Activated CD4-positive, alpha-beta T cell treated with anti-CD3 and anti-CD28 coated beads, Interleukin-2, amount 10 ng/mL, durations not matched to agents 24 days and 14 days (primary cell): Measurements from ENCODE around the gene UCN. TPM values are rescaled to one million over a fixed set of nuclear protein-coding genes. Genes with fewer than 3 reads are reported as not detected.
"Not testable (repeated sequence)": the region's sequence is repeated elsewhere in the genome, so short reads cannot be mapped to it uniquely, and the experiment has no call there.

Experiments
- DNase-seq: peaks from one replicate; pipeline ENCODE4 v3.0.0; 2022
- H3K27ac Mint-ChIP-seq: one replicate; pipeline ENCODE4 v1.8.0; 2022; ENCODE audit warnings: mild to moderate bottlenecking, mixed read lengths
- H3K27me3 Mint-ChIP-seq: one replicate; pipeline ENCODE4 v1.8.0; 2022; ENCODE audit warnings: mixed read lengths
- H3K36me3 Mint-ChIP-seq: one replicate; pipeline ENCODE4 v1.8.0; 2022; ENCODE audit warnings: low read depth, mild to moderate bottlenecking, mixed read lengths
- H3K4me1 Mint-ChIP-seq: one replicate; pipeline ENCODE4 v1.8.0; 2021; ENCODE audit warnings: mixed read lengths
- H3K4me3 Mint-ChIP-seq: one replicate; pipeline ENCODE4 v1.8.0; 2022; ENCODE audit warnings: mild to moderate bottlenecking, moderate library complexity, mixed read lengths
- H3K9me3 Mint-ChIP-seq: one replicate; pipeline ENCODE4 v1.8.0; 2021; ENCODE audit warnings: mixed read lengths
- intact Hi-C: fragments of 100-400 bp; cut with micrococcal nuclease; formaldehyde crosslinking; loops from one replicate; pipeline ENCODE4 v1.15.1; 2023
- total RNA-seq: library from RNA; stranded (reverse); gene quantifications from 2 replicates; pipeline ENCODE4 v1.2.3, GENCODE V29; 2022

Gene UCN
- total RNA-seq, 1 donor from 2014 or later, result 2.7 TPM

DNA sequence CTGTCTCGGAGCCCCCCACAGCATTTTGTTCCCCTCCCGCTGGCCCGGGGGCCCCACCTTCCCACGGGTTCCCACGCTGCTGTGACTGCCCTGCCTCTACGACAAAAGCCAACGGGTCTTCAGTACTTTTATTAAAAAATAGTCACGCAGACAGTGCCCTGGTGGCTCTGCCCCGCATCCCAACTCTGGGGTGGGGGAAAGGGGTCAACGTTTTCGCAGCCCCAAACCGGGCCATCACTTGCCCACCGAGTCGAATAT lies 1.0 kb downstream of the UCN start:
- no peak for DNase-seq
- Mint-ChIP-seq H3K4me1 (peaks cover 5% of the 10 kb centered on the region), H3K27me3 (peaks cover 19% of the 10 kb centered on the region), H3K36me3 (peaks cover 19% of the 10 kb centered on the region), H3K27ac (no peak overlapping the region), H3K9me3 (no peaks in the 10 kb centered on the region), H3K4me3 (peak overlapping the region; percentile 43)
- intact Hi-C loops, result no loop called here

DNA sequence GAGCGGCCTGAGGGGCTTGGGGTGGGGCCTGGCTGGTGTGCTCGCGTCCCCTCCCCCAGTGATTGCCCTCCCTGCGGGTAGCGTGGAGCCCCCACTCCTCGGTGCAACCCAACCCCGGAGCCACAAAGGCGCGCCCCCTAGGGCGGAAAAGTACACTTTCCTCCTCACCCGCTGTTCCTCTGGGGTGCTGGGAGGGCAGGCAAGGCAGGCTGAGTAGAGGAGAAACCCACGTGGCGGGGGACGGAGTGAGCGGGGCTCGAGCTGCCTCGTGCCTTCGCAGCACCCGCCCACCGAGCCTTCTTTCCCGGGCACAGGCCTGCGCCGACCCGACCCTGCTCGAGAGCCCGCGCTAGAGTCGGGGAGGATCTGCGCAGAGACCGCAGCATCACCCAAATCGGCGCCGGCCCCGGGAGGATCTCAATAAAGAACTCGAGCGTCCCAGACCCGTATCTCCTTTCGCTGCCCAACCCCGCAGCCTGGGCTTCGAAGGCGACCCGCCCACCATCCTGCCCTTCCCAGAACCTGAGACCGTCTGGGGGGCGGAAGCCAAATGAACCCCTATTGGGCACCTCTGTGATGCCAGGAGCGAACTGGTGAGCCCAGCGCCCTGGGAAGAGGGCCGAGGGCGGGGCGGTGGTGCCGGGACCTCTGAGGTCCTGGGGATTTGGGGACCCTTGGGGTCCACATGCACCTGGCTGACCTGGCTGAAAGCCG lies 1.5 kb downstream of the UCN start:
- H3K4me3 Mint-ChIP-seq, result peak overlapping the region; percentile 65
- H3K27ac Mint-ChIP-seq, result no peak overlapping the region
- peak; percentile 74 for DNase-seq
- intact Hi-C loops, result no loop called here
- peaks cover 5% of the 10 kb centered on the region for H3K4me1 Mint-ChIP-seq
- peaks cover 18% of the 10 kb centered on the region for H3K36me3 Mint-ChIP-seq
- peaks cover 19% of the 10 kb centered on the region for H3K27me3 Mint-ChIP-seq
- H3K9me3 Mint-ChIP-seq, result no peaks in the 10 kb centered on the region

DNA sequence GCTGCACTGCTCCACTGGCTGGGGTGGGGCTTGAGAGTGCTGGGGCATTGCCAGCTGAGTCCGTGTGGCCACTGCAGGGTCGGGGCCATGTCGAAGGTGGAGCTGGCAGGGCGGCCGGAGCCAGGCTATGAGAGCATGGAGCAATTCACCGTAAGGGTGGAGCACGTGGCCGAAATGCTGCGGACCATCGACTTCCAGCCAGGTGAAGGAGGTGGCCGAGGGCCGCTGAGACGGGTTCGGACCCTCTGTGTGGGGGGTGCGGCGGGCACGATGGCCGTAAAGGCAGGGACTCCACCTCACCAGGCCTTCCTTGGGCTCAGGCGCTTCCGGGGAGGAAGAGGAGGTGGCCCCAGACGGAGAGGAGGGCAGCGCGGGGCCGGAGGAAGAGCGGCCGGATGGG lies 2.1 kb downstream of the UCN start:
- Mint-ChIP-seq H3K4me3 (peak overlapping the region; percentile 65), H3K27me3 (peaks cover 19% of the 10 kb centered on the region), H3K36me3 (peaks cover 13% of the 10 kb centered on the region), H3K27ac (no peak overlapping the region), H3K4me1 (peaks cover 5% of the 10 kb centered on the region), H3K9me3 (no peaks in the 10 kb centered on the region)
- intact Hi-C loops, result no loop called here
- no peak for DNase-seq

DNA sequence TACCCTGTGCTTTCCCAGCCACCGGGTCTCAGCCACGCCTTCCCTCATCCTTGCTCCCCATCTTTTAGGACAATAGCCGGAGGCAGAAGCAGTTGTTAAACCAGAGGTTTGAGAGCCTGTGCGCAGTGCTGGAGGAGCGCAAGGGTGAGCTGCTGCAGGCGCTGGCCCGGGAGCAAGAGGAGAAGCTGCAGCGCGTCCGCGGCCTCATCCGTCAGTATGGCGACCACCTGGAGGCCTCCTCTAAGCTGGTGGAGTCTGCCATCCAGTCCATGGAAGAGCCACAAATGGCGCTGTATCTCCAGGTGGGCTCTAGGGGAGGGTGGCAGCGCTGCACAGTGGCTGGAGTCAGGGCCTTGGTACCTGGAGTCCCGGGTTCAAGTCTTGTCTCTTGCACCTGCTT lies 2.7 kb downstream of the UCN start:
- H3K4me3 Mint-ChIP-seq, result no peak overlapping the region

DNA sequence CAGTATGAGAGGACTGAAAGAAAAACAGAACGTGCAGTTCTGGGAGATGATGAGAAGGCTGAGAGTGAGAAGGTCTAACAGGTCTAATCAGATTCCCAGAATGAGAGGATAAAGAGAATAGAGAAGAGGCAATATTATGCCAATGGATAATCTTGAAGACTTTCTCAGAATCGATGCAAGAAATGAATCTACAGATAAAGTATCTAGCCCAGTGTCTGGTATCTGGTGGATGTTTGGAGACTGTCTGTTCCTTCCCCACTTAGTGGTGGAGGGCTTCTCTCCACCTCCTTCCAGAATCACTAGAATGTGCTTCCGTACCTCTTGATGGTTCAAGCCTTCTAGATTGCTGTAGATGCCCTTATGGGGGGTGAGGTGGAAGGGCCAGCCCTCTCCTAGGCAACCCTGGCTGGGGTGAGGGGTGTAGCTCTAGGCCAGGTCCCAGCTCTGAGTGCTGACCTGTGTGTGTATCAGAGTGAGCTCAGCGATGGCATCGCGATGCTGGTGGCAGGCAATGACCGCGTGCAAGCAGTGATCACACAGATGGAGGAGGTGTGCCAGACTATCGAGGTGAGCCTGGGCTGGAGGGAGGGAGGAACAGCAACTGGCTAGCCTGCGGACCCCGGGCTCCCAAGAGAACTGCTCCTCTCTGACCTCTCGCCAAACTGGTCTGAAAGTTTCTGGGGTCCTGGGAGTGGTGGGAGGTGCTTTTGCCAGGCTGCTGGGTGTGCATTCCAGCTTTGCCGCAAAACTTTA lies 3.6 kb downstream of the UCN start:
- DNase-seq, result no peak
- Mint-ChIP-seq H3K27me3 (peaks cover 19% of the 10 kb centered on the region), H3K4me1 (peaks cover 5% of the 10 kb centered on the region), H3K36me3 (peaks cover 8% of the 10 kb centered on the region), H3K9me3 (no peaks in the 10 kb centered on the region), H3K4me3 (no peak overlapping the region), H3K27ac (no peak overlapping the region)
- intact Hi-C loops, result no loop called here

More for the DNA sequence above, 2.7 kb downstream of the UCN start:
- intact Hi-C loops, result no loop called here
- peaks cover 12% of the 10 kb centered on the region for H3K36me3 Mint-ChIP-seq
- peaks cover 19% of the 10 kb centered on the region for H3K27me3 Mint-ChIP-seq
- peaks cover 5% of the 10 kb centered on the region for H3K4me1 Mint-ChIP-seq
- DNase-seq, result no peak
- no peaks in the 10 kb centered on the region for H3K9me3 Mint-ChIP-seq
- no peak overlapping the region for H3K27ac Mint-ChIP-seq

DNA sequence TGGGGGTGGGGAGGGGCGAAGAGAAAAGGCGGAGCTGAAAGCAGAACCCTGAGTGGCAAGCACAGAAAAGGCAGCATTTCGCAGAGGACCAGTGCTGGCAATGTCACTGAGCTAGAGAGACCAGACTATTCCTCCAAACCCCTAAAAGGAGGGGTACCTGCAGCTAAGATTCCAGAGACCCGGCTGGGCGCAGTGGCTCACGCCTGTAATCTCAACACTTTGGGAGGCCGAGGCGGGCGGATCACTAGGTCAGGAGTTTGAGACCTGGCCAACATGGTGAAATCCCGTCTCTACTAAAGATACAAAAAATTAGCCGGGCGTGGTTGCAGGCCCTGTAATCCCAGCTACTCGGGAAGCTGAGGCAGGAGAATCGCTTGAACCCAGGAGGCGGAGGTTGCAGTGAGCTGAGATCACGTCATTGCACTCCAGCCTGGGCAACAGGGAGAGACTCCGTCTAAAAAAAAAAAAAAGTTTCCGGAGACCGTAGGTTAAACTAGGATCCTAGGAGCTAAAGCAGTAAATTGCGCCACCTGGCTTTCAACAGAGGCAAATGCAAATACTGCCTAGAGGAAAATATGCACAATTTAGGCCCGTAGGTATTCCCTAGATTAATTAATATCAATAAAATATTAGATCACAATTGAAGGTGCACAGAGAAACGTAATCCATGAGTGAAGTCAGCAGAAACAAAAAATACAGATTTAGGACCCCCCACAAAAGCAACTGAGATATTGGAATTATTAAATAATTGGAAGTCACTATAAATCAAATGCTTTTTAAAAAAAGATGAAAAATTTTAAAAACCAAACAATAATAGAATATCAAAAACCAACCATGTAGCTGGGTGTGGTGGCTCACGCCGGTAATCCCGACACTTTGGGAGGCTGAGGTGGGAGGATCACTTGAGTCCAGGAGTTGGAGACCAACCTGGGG lies 4.9 kb downstream of the UCN start:
- H3K4me3 Mint-ChIP-seq, result peak overlapping the region; percentile 71
- H3K27me3 Mint-ChIP-seq, result peaks cover 19% of the 10 kb centered on the region
- intact Hi-C loops, result loop anchor here (1.0 to 2.0 kb wide), 3 partner anchors 41 to 205 kb away; partner anchors contain the start of gene SLC30A3
- H3K27ac Mint-ChIP-seq, result no peak overlapping the region
- peak; percentile 85 for DNase-seq
- H3K36me3 Mint-ChIP-seq, result no peaks in the 10 kb centered on the region
- no peaks in the 10 kb centered on the region for H3K9me3 Mint-ChIP-seq
- peaks cover 5% of the 10 kb centered on the region for H3K4me1 Mint-ChIP-seq

DNA sequence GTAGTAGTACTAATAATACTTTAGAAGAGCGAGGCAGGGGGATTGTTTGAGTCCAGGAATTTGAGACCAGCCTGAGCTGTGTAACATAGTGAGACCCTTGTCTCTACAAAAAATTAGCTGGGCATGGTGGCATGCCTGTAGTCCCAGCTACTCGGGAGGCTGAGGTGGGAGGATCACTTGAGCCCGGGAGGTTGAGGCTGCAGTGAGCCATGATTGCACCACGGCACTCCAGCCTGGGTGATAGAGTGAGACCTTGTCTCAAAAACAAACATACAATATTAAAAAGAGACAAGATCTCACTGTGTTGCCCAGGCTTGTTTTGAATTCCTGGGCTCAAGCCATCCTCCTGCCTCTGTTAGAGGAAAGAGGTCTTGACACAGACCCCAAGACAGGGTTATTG lies 7.6 kb downstream of the UCN start:
- H3K4me1 Mint-ChIP-seq, intact Hi-C loops, DNase-seq, H3K36me3 Mint-ChIP-seq, H3K9me3 Mint-ChIP-seq, H3K4me3 Mint-ChIP-seq, H3K27ac Mint-ChIP-seq: not testable (repeated sequence)
- H3K27me3 Mint-ChIP-seq, result peaks cover 15% of the 10 kb centered on the region

DNA sequence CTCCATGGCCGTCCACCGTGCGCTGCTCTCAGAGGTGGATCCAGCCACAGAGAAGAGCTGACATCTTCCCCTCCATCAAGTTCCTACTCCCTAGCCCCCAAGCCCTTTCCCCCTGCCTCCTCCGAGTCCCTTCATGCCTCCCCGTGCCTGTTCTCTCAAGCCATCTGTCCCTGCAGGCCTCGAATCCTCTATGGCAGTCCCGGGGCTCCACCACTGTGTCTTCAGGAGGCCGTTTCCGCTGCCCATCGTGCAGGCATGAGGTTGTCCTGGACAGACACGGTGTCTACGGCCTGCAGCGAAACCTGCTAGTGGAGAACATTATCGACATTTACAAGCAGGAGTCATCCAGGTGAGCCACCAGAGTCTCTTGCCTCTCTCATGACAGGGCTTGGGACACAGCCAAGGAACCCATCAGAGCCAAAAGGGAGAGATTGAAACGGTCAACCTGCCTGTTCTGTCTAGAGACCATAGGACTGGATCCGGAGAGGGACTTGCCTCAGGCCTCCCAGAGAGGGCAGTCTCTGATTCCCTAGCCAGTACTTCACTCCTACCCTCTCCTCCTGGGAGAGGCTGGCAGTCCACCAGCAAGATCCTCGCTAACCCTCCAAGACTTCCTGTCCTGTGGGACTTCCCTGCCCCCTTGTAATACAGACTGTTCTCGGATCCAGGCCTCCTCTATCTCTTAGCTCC lies 9.7 kb downstream of the UCN start:
- Mint-ChIP-seq H3K27me3 (peaks cover 4% of the 10 kb centered on the region), H3K9me3 (no peaks in the 10 kb centered on the region), H3K27ac (no peak overlapping the region), H3K4me3 (no peak overlapping the region), H3K36me3 (no peaks in the 10 kb centered on the region), H3K4me1 (peaks cover 5% of the 10 kb centered on the region)
- DNase-seq, result no peak
- intact Hi-C loops, result no loop called here

DNA sequence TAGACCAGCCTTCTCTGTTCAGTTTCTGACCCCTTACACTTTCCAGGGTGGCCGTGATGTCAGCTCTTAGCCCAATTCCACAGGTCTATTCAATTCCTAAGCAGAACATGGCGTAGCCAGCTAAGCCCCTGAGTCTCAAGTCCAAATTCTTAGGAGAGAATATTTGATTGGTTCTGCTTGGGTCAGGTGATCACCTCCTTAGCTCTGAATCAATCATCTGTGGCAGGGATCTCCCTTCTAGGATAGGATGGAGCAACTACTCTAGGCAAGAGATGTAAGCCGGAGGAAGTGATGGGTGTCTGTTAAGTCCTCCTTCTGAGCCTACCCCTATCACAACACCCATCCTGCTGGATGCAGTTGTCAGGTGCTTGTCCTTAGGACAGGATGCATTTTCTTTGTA lies 11.1 kb downstream of the UCN start:
- Mint-ChIP-seq H3K4me1 (no peaks in the 10 kb centered on the region), H3K27ac (no peak overlapping the region), H3K9me3 (no peaks in the 10 kb centered on the region), H3K4me3 (no peak overlapping the region), H3K27me3 (peaks cover 13% of the 10 kb centered on the region), H3K36me3 (no peaks in the 10 kb centered on the region)
- intact Hi-C loops, result no loop called here
- no peak for DNase-seq

DNA sequence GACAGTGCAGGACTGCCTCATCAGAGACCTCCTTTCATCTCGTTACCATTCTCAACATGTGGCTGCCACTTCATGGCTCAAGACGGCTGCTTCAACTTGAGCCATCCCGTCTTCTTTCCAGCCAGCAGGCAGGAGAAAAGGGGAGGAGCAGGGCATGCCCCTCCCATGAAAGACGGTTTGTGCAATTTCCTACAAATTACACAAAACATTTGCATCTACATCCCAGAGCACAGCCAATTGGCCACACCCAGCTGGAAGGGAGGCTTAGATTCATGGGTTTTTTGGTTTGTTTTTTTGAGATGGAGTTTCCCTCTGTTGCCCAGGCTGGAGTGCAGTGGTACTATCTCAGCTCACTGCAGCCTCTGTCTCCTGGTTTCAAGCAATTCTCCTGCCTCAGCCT lies 11.8 kb downstream of the UCN start:
- no peak for DNase-seq
- H3K4me3 Mint-ChIP-seq, result no peak overlapping the region
- peaks cover 19% of the 10 kb centered on the region for H3K27me3 Mint-ChIP-seq
- intact Hi-C loops, result no loop called here
- no peaks in the 10 kb centered on the region for H3K4me1 Mint-ChIP-seq
- H3K27ac Mint-ChIP-seq, result no peak overlapping the region
- H3K36me3 Mint-ChIP-seq, result no peaks in the 10 kb centered on the region
- H3K9me3 Mint-ChIP-seq, result no peaks in the 10 kb centered on the region

DNA sequence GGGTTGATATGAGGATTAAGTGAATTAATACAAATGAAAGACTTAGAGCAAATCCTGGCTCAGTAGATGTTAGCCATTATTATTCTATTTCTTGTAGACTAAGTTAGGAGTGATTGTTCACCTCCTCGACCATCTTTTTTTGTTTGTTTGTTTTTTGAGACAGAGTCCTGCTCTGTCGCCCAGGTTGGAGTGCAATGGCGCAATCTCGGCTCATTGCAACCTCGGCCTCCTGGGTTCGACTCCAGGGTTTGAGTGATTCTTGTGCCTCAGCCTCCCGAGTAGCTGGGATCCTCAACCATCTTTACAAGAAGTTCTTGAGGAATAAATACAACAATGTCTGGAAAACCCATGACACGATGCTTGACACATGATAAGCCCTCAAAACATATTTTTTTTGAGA lies 13.3 kb downstream of the UCN start:
- Mint-ChIP-seq H3K9me3 (no peaks in the 10 kb centered on the region), H3K27me3 (peaks cover 21% of the 10 kb centered on the region), H3K27ac (no peak overlapping the region), H3K4me1 (no peaks in the 10 kb centered on the region), H3K36me3 (no peaks in the 10 kb centered on the region), H3K4me3 (no peak overlapping the region)
- intact Hi-C loops, result no loop called here
- DNase-seq, result no peak

DNA sequence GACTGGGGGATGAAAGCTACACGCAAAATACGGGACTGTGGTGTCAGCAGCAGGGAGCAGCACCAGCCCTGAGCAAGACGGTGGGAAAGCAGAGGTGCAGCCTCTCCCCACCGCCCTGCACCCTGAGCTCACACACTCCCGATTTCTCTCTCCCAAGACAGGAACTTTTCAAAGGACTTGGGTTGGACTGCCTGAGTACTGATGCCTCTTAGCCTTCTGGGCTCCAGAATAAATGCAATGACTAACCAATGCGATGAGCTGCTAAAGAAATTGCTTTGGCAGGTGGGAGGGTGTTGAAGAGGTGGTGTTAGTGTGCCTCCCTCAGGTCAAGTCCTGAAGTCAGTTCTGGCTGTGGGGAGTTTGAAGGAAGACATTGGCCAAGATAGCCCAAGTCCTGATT lies 16.4 kb downstream of the UCN start:
- DNase-seq, result no peak
- intact Hi-C loops, result no loop called here
- no peaks in the 10 kb centered on the region for H3K4me1 Mint-ChIP-seq
- H3K4me3 Mint-ChIP-seq, result no peak overlapping the region
- H3K36me3 Mint-ChIP-seq, result no peaks in the 10 kb centered on the region
- no peak overlapping the region for H3K27ac Mint-ChIP-seq
- peaks cover 34% of the 10 kb centered on the region for H3K27me3 Mint-ChIP-seq
- no peaks in the 10 kb centered on the region for H3K9me3 Mint-ChIP-seq

DNA sequence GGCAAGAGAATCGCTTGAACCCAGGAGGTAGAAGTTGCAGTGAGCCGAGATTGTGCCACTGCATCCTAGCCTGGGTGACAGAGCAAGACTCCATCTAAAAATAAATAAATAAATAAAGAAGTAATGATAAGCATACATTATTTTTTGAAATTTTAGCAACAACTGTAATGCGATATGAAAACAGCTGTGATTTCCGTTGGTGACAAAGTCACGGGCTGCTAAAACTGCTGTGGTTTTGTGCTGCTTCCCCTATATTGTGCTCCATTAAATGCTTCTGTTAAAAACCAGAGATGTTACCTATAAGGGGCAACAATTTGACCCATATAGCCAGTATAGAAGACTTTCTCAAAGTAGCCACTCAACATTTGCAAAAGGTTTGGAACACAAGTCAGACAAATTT lies 17.7 kb downstream of the UCN start:
- no peaks in the 10 kb centered on the region for H3K36me3 Mint-ChIP-seq
- DNase-seq, result no peak
- peaks cover 38% of the 10 kb centered on the region for H3K27me3 Mint-ChIP-seq
- no peaks in the 10 kb centered on the region for H3K4me1 Mint-ChIP-seq
- no peaks in the 10 kb centered on the region for H3K9me3 Mint-ChIP-seq
- intact Hi-C loops, result no loop called here
- H3K4me3 Mint-ChIP-seq, result no peak overlapping the region
- no peak overlapping the region for H3K27ac Mint-ChIP-seq
